SK-N-SH treated with all-trans-retinoic acid at 6 μM for 48 hours (cell line): Measurements from ENCODE around the gene SHC3.

Experiments
- ARNTL ChIP-seq: fragments of 450-650 bp; formaldehyde crosslinking; IDR thresholded peaks from 2 replicates; pipeline ENCODE4 v1.5.0; 2020; ENCODE audit warnings: low read depth, mild to moderate bottlenecking, moderate library complexity, borderline replicate concordance
- ESRRG ChIP-seq: fragments of 250-450 bp; sonication (Bioruptor Pico); IDR thresholded peaks from 2 replicates; pipeline ENCODE4 v1.6.1; 2021; ENCODE audit warnings: mild to moderate bottlenecking
- GLIS3 ChIP-seq: fragments of 250-450 bp; sonication (Bioruptor Pico); IDR thresholded peaks from 2 replicates; pipeline ENCODE4 v1.5.0; 2020; ENCODE audit warnings: mild to moderate bottlenecking, moderate library complexity
- RARB ChIP-seq: fragments of 250-450 bp; sonication (Bioruptor Pico); IDR thresholded peaks from 2 replicates; pipeline ENCODE4 v1.8.0; 2021; ENCODE audit warnings: mild to moderate bottlenecking, moderate library complexity
- TCF4 ChIP-seq: fragments of 250-450 bp; sonication (Bioruptor Pico); IDR thresholded peaks from 2 replicates; pipeline ENCODE4 v1.8.0; 2021; ENCODE audit warnings: mild to moderate bottlenecking, moderate library complexity, borderline replicate concordance
- ZC3H10 ChIP-seq: fragments of 250-450 bp; sonication (Bioruptor Pico); IDR thresholded peaks from 2 replicates; pipeline ENCODE4 v1.5.1; 2021; ENCODE audit warnings: mild to moderate bottlenecking, moderate library complexity
- ZFP3 ChIP-seq: fragments of 250-450 bp; sonication (Bioruptor Pico); IDR thresholded peaks from 2 replicates; pipeline ENCODE4 v1.5.0; 2020; ENCODE audit warnings: mild to moderate bottlenecking, moderate library complexity
- ZFP30 ChIP-seq: fragments of 450-650 bp; formaldehyde crosslinking; IDR thresholded peaks from 2 replicates; pipeline ENCODE4 v1.5.0; 2022; ENCODE audit warnings: mild to moderate bottlenecking, moderate library complexity
- ZNF565 ChIP-seq: fragments of 450-650 bp; formaldehyde crosslinking; conservative IDR thresholded peaks from 2 replicates; pipeline ENCODE4 v1.5.0; 2020; ENCODE audit warnings: low read depth, mild to moderate bottlenecking, moderate library complexity
- ZNF70 ChIP-seq: fragments of 450-650 bp; formaldehyde crosslinking; IDR thresholded peaks from 2 replicates; pipeline ENCODE4 v1.5.0; 2020; ENCODE audit warnings: mild to moderate bottlenecking, moderate library complexity
- ZNF8 ChIP-seq: fragments of 450-650 bp; formaldehyde crosslinking; IDR thresholded peaks from 2 replicates; pipeline ENCODE4 v1.5.0; 2020; ENCODE audit warnings: mild to moderate bottlenecking, moderate library complexity
- TF ChIP-seq, protein P1 (sequence below): fragments of 250-450 bp; sonication (Bioruptor Pico); IDR thresholded peaks from 2 replicates; pipeline ENCODE4 v1.8.0; 2020; ENCODE audit warnings: mild to moderate bottlenecking, moderate library complexity, borderline replicate concordance
- TF ChIP-seq, protein P2 (sequence below): fragments of 250-450 bp; sonication (Bioruptor Pico); IDR thresholded peaks from 2 replicates; pipeline ENCODE4 v1.8.0; 2021; ENCODE audit warnings: low read depth, mild to moderate bottlenecking, moderate library complexity, borderline replicate concordance

GRCh38 chr9:89179540-89179894 is 899 bp upstream of the SHC3 start:
- TF ChIP-seq ZFP3 (CRISPR knock-in tag) (no peak), TCF4 (CRISPR knock-in tag) (no peak), ZNF8 (CRISPR knock-in tag) (no peak), ARNTL (CRISPR knock-in tag) (no peak), ZC3H10 (CRISPR knock-in tag) (no peak), ZNF70 (CRISPR knock-in tag) (no peak), GLIS3 (CRISPR knock-in tag) (no peak), ZFP30 (CRISPR knock-in tag) (no peak), ESRRG (CRISPR knock-in tag) (no peak), ZNF565 (CRISPR knock-in tag) (no peak), RARB (CRISPR knock-in tag) (no peak)
- TF ChIP-seq, protein P1, sequence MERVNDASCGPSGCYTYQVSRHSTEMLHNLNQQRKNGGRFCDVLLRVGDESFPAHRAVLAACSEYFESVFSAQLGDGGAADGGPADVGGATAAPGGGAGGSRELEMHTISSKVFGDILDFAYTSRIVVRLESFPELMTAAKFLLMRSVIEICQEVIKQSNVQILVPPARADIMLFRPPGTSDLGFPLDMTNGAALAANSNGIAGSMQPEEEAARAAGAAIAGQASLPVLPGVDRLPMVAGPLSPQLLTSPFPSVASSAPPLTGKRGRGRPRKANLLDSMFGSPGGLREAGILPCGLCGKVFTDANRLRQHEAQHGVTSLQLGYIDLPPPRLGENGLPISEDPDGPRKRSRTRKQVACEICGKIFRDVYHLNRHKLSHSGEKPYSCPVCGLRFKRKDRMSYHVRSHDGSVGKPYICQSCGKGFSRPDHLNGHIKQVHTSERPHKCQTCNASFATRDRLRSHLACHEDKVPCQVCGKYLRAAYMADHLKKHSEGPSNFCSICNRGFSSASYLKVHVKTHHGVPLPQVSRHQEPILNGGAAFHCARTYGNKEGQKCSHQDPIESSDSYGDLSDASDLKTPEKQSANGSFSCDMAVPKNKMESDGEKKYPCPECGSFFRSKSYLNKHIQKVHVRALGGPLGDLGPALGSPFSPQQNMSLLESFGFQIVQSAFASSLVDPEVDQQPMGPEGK = no peak
- TF ChIP-seq, protein P2, sequence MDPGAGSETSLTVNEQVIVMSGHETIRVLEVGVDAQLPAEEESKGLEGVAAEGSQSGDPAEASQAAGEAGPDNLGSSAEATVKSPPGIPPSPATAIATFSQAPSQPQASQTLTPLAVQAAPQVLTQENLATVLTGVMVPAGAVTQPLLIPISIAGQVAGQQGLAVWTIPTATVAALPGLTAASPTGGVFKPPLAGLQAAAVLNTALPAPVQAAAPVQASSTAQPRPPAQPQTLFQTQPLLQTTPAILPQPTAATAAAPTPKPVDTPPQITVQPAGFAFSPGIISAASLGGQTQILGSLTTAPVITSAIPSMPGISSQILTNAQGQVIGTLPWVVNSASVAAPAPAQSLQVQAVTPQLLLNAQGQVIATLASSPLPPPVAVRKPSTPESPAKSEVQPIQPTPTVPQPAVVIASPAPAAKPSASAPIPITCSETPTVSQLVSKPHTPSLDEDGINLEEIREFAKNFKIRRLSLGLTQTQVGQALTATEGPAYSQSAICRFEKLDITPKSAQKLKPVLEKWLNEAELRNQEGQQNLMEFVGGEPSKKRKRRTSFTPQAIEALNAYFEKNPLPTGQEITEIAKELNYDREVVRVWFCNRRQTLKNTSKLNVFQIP = no peak
